HG03571 (cell line): ENCODE results near the gene NEAT1.
"Not testable (repeated sequence)": the region's sequence is repeated elsewhere in the genome, so short reads cannot be mapped to it uniquely, and the experiment has no call there.

Experiments
- ATAC-seq: cut with Tn5 transposase; IDR thresholded peaks from one replicate; pipeline ENCODE4 v1.9.1; 2021; ENCODE audit not compliant: unreplicated experiment

The NEAT1 gene

DNA sequence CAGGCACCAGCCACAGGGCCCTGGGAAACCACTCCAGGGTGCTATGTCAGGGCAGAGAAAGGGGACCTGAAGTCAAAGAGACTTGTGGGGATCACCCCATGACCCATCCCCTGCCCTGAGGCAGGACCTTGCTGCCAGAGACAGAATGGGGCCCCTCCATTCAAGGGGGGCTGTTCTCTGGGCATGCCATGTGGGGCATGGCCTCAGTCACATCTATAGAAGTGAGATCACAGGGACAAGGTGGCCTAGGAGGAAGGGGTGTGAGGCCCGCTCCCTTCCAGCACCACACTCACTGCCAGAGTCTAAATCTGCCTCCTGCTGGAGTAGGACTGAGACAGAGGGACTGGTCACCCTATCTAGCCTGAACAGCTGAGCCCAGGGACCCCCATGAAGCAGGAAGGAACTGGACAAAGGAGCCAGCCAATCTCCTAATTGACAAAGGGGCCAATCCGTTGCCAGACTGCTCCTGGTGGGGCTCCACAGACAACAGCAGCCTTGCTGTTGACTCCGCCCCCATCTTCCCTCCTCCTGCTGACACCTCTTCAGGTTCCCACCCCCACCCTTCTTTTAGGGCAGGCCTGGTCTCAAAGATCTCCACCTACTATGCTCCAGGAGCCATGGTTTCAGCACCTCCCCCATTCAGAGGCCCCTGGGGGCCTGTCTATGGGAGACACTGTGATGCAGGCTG is 26.0 kb downstream of the NEAT1 start:
- ATAC-seq: no peak

DNA sequence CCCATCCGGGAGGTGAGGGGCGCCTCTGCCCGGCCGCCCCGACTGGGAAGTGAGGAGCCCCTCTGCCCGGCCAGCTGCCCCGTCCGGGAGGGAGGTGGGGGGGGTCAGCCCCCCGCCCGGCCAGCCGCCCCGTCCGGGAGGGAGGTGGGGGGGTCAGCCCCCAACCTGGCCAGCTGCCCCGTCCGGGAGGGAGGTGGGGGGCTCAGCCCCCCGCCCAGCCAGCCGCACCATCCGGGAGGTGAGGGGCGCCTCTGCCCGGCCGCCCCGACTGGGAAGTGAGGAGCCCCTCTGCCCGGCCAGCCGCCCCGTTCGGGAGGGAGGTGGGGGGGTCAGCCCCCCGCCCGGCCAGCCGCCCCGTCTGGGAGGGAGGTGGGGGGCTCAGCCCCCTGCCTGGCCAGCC is 28.7 kb downstream of the NEAT1 start:
- not testable (repeated sequence) for ATAC-seq

DNA sequence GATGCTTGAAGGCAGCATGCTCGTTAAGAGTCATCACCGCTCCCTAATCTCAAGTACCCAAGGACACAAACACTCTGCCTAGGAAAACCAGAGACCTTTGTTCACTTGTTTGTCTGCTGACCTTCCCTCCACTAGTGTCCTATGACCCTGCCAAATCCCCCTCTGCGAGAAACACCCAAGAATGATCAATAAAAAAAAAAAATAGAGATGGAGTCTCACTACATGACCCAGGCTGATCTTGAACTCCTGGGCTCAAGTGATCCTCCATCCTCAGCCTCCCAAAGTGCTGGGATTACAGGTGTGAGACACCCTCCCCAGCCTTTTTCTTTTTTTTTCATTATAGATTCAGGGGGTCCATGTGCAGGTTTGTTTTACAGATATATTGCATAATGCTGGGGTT is 29.7 kb downstream of the NEAT1 start:
- ATAC-seq: not testable (repeated sequence)

DNA sequence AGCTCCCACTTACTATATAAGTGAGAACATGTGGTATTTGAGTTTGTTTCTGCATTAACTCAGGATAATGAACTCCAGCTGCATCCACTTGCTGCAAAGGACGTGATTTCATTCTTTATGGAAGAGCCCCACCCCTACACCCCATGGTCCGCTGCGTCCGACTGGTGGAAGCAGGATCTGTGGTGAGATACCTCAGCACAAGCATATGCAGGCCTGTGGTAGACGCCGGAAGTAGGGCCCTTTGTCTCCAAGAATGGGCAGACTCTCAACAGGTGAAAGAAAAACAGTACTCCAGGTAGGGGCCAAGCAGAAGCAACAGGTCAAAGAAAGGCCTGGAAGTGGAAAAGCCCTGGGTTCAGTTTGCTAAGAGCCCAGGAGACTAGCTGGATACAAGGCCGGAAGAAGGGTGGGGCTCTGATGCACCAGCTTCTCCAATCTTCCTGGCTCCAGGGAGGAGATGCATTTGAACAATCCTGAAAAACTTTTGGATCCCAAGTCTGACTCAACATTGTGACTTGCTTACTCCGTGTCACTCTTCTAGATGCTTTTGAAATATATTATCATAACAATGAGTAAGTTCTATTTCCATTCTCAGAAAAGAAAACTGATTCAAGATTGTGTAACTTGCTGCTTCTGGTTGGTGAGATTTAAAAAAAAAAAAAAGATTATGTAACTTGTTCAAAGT is 30.4 kb downstream of the NEAT1 start:
- ATAC-seq: no peak

DNA sequence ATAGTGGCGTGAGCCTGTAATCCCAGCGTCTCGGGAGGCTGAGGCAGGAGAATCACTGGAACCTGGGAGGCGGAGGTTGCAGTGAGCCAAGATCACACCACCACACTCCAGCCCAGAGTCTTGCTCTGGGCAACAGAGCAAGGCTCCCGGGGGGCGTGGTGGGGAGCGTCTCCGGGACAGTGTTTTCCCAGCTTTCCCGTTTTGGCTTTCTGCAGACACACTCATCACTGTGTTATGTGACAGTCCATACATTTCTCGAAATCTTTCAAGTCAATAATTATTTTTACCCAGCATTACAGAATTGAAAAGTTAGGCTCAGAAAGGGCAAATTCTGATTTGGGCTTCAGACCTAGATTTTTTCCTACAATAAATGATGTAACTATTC is 31.7 kb downstream of the NEAT1 start:
- ATAC-seq: no peak

DNA sequence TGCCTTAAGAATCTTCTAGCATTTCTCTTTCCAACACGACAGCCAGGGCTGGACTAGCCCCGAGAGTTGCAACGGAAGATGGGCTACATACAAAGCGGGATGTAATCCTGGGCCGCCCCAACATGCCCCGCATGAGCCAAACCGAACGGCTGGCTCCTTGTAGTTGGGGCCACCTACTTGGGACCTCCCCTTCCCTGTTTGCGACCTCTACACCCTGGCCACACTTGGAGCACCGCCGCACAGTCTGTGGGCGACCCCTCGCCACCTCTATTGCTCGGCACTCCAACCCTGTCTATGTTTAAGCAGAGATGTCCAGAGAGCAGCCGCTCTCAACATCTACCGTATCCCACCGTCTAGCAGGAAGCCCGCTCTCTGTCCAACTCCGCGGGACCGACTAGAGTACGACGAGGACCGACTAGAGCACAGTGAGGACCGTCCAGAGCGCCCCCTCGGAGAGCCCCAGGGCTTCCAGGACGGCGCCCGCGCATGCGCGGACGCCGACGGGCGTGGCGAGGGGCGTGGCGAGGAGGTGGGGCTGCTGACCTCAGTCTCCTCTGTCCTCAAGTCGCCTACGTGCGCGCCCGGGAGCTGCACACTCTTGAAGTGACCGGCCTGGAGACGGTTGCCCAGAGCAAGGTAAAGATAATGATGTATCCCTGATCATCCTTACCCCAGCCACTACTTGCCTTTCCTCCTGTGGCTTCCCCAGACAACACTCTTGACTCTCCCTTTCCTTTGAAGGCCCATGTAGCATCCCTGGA is 32.3 kb downstream of the NEAT1 start:
- peak; percentile 88 for ATAC-seq

DNA sequence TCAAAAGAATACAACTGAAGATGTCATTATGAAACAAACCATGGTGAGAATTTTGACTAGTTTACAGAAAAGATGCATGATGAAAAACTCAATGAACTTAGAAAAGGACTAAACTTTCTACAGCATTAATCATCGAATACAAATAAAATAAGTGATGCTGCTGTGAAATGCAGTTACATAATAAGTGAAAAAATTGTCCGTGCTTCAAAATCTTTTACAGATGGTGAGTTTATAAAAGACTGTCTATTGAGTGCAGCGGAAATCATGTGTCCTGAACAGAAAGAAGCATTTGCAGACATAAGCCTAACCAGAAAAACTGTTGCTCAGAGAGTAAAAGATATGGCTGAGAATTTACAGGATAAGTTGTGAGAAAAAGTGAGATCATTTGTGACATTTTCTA is 33.8 kb downstream of the NEAT1 start:
- no peak for ATAC-seq

DNA sequence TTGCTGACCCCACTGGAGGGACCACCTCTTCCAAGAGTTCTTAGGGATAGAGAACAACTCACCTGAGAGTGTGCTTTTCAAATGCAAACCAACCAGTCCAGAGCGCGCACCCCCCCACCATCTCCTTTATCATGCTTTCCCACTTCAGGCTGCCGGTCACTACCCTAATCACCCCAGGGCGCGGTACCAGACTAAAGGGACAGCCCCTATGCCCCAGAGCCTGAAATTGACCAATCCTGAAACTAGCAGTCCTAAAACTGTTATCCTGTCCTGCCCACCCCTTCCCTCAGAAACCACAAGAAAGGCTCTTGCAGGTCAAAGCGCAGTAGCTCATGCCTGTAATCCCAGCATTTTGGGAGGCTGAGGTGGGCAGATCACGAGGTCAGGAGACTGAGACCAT is 37.0 kb downstream of the NEAT1 start:
- no peak for ATAC-seq

DNA sequence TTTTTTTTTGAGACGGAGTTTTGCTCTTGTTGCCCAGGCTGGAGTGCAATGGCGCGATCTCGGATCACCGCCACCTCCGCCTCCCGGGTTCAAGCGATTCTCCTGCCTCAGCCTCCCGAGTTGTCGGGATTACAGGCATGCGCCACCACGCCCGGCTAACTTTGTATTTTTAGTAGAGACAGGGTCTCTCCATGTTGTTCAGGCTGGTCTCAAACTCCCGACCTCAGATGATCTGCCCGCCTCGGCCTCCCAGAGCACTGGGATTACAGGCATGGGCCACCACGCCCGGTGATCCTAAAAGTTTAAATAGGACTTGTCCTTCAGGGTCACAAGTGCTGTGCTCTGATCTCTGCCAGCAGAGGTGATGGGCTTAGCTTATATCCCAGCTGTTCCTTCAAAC is 42.9 kb downstream of the NEAT1 start:
- not testable (repeated sequence) for ATAC-seq

DNA sequence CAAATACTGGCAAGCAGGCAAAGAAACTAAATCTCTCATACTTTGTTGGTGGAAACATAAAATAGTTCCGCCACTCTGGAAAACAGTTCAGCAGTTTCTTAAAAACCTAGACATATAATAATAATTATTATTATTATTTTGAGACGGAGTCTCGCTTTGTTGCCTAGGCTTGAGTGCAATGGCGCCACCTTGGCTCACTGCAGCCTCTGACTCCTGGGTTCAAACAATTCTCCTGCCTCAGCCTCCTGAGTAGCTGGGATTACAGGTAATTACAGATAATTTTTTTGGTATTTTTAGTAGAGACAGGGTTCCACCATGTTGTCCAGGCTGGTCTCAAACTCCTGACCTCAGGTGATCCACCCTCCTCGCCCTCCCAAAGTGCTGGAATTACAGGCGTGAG is 44.7 kb downstream of the NEAT1 start:
- not testable (repeated sequence) for ATAC-seq

DNA sequence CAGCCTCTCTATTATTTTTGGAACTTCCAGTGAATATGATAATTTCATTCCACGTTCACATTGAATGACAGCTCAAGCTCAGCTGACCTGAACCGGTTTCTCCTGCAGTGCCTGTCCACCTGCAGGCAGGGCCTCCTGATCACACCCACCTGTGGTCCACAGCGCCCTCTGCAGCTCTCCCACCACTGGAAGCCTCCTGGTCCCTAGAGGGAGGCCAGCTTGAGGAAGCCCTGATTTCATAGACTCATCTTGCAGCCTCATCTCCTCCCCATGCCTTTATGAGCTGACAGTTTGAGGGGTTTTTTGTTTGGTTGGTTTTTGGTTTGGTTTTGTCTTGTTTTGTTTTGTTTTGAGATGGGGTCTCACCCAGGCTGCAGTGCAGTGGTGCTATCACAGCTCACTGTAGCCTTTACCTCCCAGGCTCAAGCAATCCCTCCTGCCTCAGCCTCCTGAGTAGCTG is 46.3 kb downstream of the NEAT1 start:
- ATAC-seq: no peak

DNA sequence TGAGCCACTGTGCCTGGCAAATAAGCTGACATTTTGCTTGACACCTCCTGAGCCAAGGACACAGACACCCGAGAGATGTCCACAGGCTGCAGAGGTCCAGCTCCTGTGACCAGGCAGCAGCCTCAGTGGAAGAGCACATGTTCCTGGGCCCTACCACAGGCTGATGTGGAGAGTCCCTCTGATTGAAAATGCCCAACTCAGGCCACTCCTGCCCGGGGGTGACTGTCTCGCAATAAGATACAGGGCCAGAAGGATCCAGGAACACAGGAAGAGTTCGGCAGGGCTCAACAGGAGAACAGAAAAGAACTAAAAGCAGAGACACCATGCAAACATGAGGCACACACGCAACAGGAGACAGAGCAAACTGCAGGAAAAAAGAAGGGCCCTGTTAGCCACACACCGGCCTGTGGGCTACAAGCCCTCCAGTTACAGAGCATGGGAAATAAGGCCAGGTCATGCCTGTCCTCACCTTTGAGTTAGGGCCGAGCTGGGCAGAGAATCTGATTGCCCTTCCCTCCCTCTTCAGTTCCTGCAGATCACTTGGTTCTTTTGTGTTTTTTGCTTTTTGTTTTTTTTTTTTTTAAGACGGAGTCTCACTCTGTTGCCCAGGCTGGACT is 47.9 kb downstream of the NEAT1 start:
- no peak for ATAC-seq

DNA sequence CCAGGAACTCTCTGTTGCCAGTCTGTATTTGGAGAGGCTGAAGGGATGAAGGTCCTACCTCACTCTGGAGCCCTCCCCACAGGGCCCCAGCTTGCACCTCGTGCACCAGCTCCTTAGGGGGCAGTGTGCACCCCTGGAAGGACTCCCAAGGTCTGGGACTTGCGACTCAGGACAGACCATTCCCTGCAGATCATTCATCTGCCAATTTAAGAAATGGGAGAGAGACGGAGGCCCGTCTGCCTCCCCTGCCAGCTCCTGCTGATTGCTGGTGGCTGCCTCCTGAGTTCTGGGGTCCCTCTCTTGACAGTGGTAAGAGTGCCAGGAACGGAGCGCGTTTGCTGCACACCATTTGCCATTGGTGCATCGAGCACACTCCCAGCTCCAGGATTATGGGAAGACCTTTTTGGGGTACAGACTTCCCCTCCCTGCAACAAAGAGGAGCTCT is 48.9 kb downstream of the NEAT1 start:
- ATAC-seq: no peak

DNA sequence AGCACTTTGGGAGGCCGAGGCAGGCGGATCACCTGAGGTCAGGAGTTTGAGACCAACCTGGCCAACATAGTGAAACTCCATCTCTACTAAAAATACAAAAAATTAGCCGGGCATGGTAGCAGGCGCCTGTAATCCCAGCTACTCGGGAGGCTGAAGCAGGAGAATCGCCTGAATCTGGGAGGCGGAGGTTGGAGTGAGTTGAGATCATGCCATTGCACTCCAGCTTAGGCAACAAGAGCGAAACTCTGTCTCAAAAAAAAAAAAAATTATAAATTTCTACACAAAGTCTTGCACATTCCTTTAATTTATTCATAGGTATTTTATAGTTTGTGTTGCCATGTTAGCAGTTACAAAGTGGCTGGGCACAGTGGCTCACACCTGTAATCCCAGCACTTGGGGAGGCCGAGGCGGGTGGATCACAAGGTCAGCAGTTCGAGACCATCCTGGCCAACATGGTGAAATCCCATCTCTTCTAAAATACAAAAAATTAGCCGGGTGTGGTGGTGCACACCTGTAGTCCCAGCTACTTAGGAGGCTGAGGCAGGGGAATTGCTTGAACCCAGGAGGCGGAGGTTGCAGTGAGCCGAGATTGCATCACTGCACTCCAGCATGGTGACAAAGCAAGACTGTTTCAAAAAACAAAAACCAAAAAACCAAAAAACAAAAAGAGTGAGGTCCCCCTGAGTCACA is 50.1 kb downstream of the NEAT1 start:
- ATAC-seq: not testable (repeated sequence)

DNA sequence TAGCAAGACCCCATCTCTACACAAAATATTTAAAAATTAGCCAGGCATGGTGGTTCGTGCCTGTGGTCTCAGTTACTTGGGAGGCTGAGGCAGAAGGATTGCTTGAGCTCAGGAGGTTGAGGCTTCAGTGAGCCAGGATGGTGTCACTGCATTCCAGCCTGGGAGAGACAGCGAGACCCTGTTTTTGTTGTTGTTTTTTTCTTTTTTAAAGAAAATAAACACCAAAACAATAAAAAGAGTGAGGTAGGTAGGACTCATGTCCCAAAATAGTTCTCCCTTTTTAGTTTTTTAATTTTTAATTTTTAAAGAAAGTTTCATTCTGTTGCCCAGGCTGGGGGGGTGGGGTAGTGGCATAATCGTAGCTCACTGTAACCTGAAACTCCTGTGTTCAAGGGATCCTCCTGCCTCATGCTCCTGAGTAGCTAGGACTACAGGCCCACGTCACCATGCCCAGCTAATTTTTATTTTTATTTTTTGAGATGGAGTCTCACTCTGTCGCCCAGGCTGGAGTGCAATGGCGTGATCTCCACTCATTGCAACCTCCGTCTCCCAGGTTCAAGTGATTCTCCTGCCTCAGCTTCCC is 50.8 kb downstream of the NEAT1 start:
- ATAC-seq: no peak

DNA sequence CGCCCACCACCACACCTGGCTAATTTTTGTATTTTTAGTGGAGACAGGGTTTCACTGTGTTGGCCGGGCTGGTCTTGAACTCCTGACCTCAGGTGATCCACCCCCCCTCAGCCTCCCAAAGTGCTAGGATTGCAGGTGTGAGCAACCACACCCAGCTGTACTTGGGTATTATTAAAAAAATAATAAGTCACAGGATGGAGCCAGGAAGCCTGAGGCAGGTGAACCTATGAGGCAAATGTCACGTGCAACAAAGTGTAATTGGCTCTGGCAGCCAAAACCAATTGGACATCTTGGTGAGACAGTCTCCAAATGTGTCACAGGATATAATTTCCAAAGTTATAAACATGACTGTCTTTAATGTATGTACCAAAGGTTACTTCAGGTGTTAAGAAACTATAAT is 52.3 kb downstream of the NEAT1 start:
- ATAC-seq: no peak

DNA sequence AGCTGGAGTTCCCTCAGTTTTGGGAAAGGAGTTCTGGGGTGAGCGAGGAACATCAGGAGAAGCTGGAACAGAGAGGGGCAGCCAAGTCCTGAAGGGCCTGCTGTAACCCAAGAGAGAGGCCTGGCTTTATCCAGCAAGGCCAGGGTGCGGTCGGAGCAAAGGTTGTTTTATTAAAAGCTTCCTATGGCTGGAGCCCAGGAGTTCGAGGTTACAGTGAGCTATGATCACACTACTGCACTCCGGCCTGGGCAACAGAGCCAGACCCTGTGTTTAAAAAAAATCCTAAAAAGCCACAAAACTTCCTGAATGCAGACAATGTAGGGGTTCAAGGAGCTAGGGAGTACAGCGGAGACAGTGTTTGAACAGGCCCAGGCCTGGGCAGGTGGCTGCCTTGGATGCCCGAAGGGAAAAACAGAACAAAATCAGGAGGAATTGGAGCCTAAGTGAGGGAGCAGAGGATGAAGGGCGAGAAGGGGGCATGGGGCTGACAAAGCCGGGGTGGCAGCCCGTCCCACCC is 54.1 kb downstream of the NEAT1 start:
- no peak for ATAC-seq

DNA sequence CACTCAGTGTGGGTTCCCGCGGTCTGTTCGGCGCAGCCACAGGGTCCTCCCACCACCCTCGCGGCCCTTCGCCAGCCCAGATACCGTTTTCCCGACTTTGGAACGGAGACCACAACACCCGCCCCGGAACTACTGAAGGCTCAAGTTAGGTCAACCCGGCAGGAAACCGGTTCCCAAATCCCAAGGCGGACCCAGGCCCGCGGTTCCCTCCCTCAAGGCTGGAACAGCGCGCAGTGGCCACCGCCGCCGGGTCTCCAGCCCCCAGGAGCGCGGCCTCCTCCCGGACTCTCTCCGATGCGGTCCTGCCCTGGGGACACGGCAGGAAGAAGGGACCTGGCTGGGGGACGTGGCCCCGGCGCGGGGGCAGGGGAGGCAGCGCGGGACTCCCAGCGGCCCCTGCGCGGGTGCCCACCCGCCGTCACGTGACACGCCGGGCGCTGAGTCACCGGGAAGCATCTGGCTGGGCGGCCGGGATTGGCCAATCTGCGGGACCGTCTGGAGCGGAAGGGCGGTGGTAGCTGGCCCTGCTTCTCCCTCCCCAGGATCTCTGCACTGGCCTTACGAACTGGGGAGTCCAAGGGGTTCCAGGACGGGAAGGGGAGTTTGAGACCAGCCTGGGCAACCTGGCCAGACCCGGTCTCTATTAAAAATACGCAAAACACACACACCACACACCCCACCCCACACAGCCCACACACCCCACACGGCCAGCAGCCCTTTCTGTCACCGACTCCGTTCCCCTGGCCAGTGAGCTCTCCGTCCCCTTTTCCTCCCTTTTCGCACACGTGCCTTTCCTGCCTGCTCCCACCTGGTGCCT is 54.8 kb downstream of the NEAT1 start:
- peak; percentile 69 for ATAC-seq

DNA sequence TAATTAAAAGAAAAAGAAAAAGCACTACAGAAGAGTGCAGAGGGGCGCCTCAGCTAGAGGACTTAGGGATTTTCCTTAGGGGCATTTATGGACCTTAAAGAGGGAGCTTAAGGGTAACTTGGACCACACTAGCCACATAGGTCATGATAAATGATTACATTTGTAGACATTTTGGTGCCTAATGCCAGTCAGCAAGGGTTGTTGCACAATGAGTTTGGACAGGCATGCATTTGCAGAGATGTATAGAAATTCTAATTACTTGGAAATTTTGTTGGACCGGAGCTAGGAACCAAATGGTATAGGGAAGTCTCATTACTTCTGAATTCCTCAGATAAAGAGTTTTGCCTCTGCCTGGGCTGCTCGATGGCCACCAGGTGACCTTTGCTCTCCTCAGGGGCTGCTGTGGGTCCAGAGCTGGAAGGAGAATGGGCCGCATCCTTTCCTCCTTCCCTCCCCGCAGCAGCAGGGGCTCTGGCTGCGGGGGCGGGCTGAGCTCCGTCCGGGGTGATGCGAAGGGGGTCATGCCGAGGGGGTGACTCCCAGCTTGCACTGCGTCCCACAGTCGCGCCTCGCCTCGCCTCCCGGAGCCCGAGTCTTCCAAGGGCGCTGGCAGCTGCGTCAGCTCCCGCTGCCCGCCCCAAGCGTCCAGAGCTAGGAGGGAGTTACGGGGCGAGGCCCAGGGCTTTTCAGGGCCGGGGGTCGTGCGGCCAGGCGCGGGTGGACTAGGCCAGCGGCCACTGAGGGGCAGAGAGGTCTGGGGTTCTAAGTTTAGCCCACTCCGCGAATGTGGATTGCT is 56.0 kb downstream of the NEAT1 start:
- no peak for ATAC-seq
